HG03045 (cell line): ENCODE data around the gene ABR.

ENCODE experiments used
- ATAC-seq: cut with Tn5 transposase; IDR thresholded peaks from one replicate; pipeline ENCODE4 v1.9.1; 2021; ENCODE audit warnings: mild to moderate bottlenecking, moderate library complexity; ENCODE audit not compliant: unreplicated experiment

The ABR gene

GRCh38 chr17:1179818-1180742, at the start of gene ABR:
Gene ABR, minus strand, starts transcription at chr17:1179981. Its CDS starts 254 bp downstream, at chr17:1179727.
- ATAC-seq = no peak

- no peak for ATAC-seq
These were observed 49.6 kb upstream of the ABR start for GRCh38 chr17:1229349-1229899.

- ATAC-seq = peak; percentile 26
These were observed 49.1 kb upstream of the ABR start for GRCh38 chr17:1228781-1229348.

GRCh38 chr17:1227917-1228780, 48.4 kb upstream of the ABR start:
- ATAC-seq = peak; percentile 35

- no peak for ATAC-seq
These were observed 47.6 kb upstream of the ABR start for GRCh38 chr17:1227365-1227764.

- no peak for ATAC-seq
These were observed 46.5 kb upstream of the ABR start for GRCh38 chr17:1226308-1226707.

GRCh38 chr17:1224330-1224729, 44.5 kb upstream of the ABR start:
- no peak for ATAC-seq

GRCh38 chr17:1223662-1224061, 43.9 kb upstream of the ABR start:
- no peak for ATAC-seq

GRCh38 chr17:1222321-1222720, 42.5 kb upstream of the ABR start:
- ATAC-seq = no peak

- no peak for ATAC-seq
These were observed 41.4 kb upstream of the ABR start for GRCh38 chr17:1221209-1221608.

- ATAC-seq = no peak
These were observed 40.6 kb upstream of the ABR start for GRCh38 chr17:1220346-1220745.

- ATAC-seq = no peak
These were observed 37.3 kb upstream of the ABR start for GRCh38 chr17:1217089-1217385.

- no peak for ATAC-seq
These were observed 36.7 kb upstream of the ABR start for GRCh38 chr17:1216217-1217088.

- ATAC-seq = no peak
These were observed 33.2 kb upstream of the ABR start for GRCh38 chr17:1212946-1213345.

GRCh38 chr17:1211287-1211686, 31.5 kb upstream of the ABR start:
- no peak for ATAC-seq

GRCh38 chr17:1208966-1209365, 29.2 kb upstream of the ABR start:
- no peak for ATAC-seq

- ATAC-seq = no peak
These were observed 26.4 kb upstream of the ABR start for GRCh38 chr17:1206026-1206777.

GRCh38 chr17:1203967-1204291, 24.1 kb upstream of the ABR start:
- no peak for ATAC-seq

GRCh38 chr17:1203111-1203966, 23.6 kb upstream of the ABR start:
- no peak for ATAC-seq
